Fibroblast of skin of right quadriceps (primary cell): Measurements from ENCODE around the gene GALNT15.
A peak's percentile ranks its signal among the peaks of the same experiment; 100 is the strongest.

Experiments
- DNase-seq: peaks from one replicate; pipeline ENCODE4 v3.0.0-alpha.2; 2013

GALNT15 gene

GRCh38 chr3:16171009-16171408, 3.5 kb upstream of the GALNT15 start:
- DNase-seq, result no peak

GRCh38 chr3:16171825-16172224, 2.7 kb upstream of the GALNT15 start:
- DNase-seq, result no peak

- DNase-seq, result peak; percentile 55
These were observed 1.0 kb upstream of the GALNT15 start for GRCh38 chr3:16173283-16174025.

GRCh38 chr3:16174026-16174355, 489 bp upstream of the GALNT15 start:
- DNase-seq, result peak; percentile 92

- DNase-seq, result no peak
These were observed 759 bp downstream of the GALNT15 start for GRCh38 chr3:16174976-16175901.

- DNase-seq, result peak; percentile 41
These were observed 2.0 kb downstream of the GALNT15 start for GRCh38 chr3:16176391-16177030.

- DNase-seq, result no peak
These were observed 2.9 kb downstream of the GALNT15 start for GRCh38 chr3:16177382-16177781.

GRCh38 chr3:16177962-16178627, 3.6 kb downstream of the GALNT15 start:
- peak; percentile 94 for DNase-seq

GRCh38 chr3:16178628-16178988, 4.1 kb downstream of the GALNT15 start:
- DNase-seq, result no peak

GRCh38 chr3:16179261-16179660, 4.8 kb downstream of the GALNT15 start:
- DNase-seq, result no peak

- DNase-seq, result peak; percentile 93
These were observed 5.6 kb downstream of the GALNT15 start for GRCh38 chr3:16179771-16180736.

GRCh38 chr3:16180737-16181134, 6.3 kb downstream of the GALNT15 start:
- no peak for DNase-seq

GRCh38 chr3:16181361-16181760, 6.9 kb downstream of the GALNT15 start:
- DNase-seq, result no peak

GRCh38 chr3:16182183-16182582, 7.7 kb downstream of the GALNT15 start:
- peak; percentile 66 for DNase-seq

GRCh38 chr3:16182612-16183011, 8.1 kb downstream of the GALNT15 start:
- no peak for DNase-seq

- no peak for DNase-seq
These were observed 8.6 kb downstream of the GALNT15 start for GRCh38 chr3:16183082-16183481.

GRCh38 chr3:16183601-16184270, 9.3 kb downstream of the GALNT15 start:
- DNase-seq, result peak; percentile 92

GRCh38 chr3:16186086-16186485, 11.6 kb downstream of the GALNT15 start:
- DNase-seq, result peak; percentile 88

- DNase-seq, result no peak
These were observed 12.1 kb downstream of the GALNT15 start for GRCh38 chr3:16186565-16186964.

GRCh38 chr3:16187213-16187790, 12.8 kb downstream of the GALNT15 start:
- DNase-seq, result no peak

- DNase-seq, result no peak
These were observed 13.6 kb downstream of the GALNT15 start for GRCh38 chr3:16188071-16188470.
